ENCODE results near the gene CDK4.

GRCh38 chr12:57783861-57784260 is 31.8 kb upstream of the CDK4 start:
- TF ChIP-seq ARNTL (CRISPR knock-in tag; IDR thresholded peaks at IDR 0.05) (no peak), NR3C1 (CRISPR knock-in tag; IDR thresholded peaks at IDR 0.05) (no peak)
